Esophagus muscularis mucosa (tissue), 4 donors: ENCODE measurements around the gene ORC6. TPM values are rescaled to one million over a fixed set of nuclear protein-coding genes. Genes with fewer than 3 reads are reported as not detected.

ENCODE experiments used
- DNase-seq: peaks from one replicate; pipeline ENCODE4 v3.0.0-alpha.2; 2017; ENCODE audit errors: extremely low spot score
- H3K27ac ChIP-seq, 4 donors: fragments of 200-600 bp; sonication (generic); replicated peaks in 1 of 4; 1 replicate in 3 of 4; 2 replicates in 1 of 4; pipeline ENCODE4 v1.5.1; 2016 to 2019; ENCODE audit warnings: mild to moderate bottlenecking in 1 of 4
- H3K27me3 ChIP-seq, 4 donors: fragments of 200-600 bp; sonication (generic); one replicate each; pipeline versions ENCODE4 v1.5.1 to v1.6.0; 2016 to 2019
- H3K36me3 ChIP-seq, 4 donors: fragments of 200-600 bp; sonication (generic); one replicate each; pipeline ENCODE4 v1.5.1; 2016 to 2019
- H3K4me1 ChIP-seq, 4 donors: fragments of 200-600 bp; sonication (generic); one replicate each; pipeline ENCODE4 v1.5.1; 2016 to 2019
- H3K4me3 ChIP-seq, 4 donors: fragments of 200-600 bp; sonication (generic); 1 replicate in 2 of 4; 2 replicates in 2 of 4; pipeline ENCODE4 v1.5.1; 2016 to 2019; ENCODE audit warnings: mild to moderate bottlenecking in 4 of 4, moderate library complexity in 1 of 4
- H3K9me3 ChIP-seq, 4 donors: fragments of 200-600 bp; sonication (generic); 1 replicate in 3 of 4; 2 replicates in 1 of 4; pipeline ENCODE4 v1.5.1; 2016 to 2019
- CTCF ChIP-seq, 3 experiments: fragments of 200-600 bp in 2 of 3; fragments of 450-650 bp in 1 of 3; sonication (generic) in 2 of 3; IDR thresholded peaks; one replicate each; pipeline ENCODE4 v1.5.1; 2017 to 2019; ENCODE audit warnings: antibody characterized with exemption in 3 of 3, mild to moderate bottlenecking in 2 of 3, moderate library complexity in 1 of 3
- EP300 ChIP-seq: sonication (generic); formaldehyde crosslinking; IDR thresholded peaks from one replicate; pipeline ENCODE4 v1.6.1; 2017; ENCODE audit warnings: antibody characterized with exemption
- POLR2A ChIP-seq: fragments of 450-650 bp; IDR thresholded peaks from one replicate; pipeline ENCODE4 v1.6.1; 2017; ENCODE audit warnings: antibody characterized with exemption, moderate library complexity, mild to moderate bottlenecking, low read depth
- POLR2AphosphoS5 ChIP-seq, 2 donors: sonication (generic); formaldehyde crosslinking; IDR thresholded peaks; one replicate each; pipeline ENCODE4 v1.6.1; 2017; ENCODE audit warnings: antibody characterized with exemption in 2 of 2
- WGBS: methylation state at CpG from one replicate; pipeline ENCODE4 v1.1.5; 2018; 5-methylcytosine and 5-hydroxymethylcytosine counted together
- intact Hi-C: fragments of 100-400 bp; cut with DNase I; formaldehyde crosslinking; loops from one replicate; pipeline ENCODE4 v1.15.1; 2023
- total RNA-seq, 4 donors: library from RNA; depleted of rRNA; stranded (reverse); fragments of >200 nt; gene quantifications; one replicate each; pipeline versions ENCODE4 v1.1.0 to v1.2.1, GENCODE V29; 2016

The ORC6 gene
- total RNA-seq, 4 donors from 2014 or later: 0.32 to 0.99 (median 0.67) TPM

- TF ChIP-seq POLR2A (no peak), POLR2AphosphoS5 (IDR thresholded peaks at IDR 0.05) (no peak), CTCF (IDR thresholded peaks at IDR 0.05) (no peak), EP300 (no peak)
- H3K4me3 ChIP-seq: no peak overlapping the region
- no peaks in the 10 kb centered on the region for H3K36me3 ChIP-seq
- peaks cover 0 to 17% (median 0%) of the 10 kb centered on the region in 4 donors for H3K27me3 ChIP-seq
- H3K9me3 ChIP-seq: no peaks in the 10 kb centered on the region
- no peak for DNase-seq
- peaks cover 0 to 10% (median 7%) of the 10 kb centered on the region in 4 donors for H3K4me1 ChIP-seq
- 87% methylated on average over 9 of the region's 15 CpGs for WGBS
- intact Hi-C loops: no loop called here
- H3K27ac ChIP-seq: no peak overlapping the region
Measured at GRCh38 chr16:46746821-46747776, 57.6 kb downstream of the ORC6 start.

Other genes with a start within 250 kb of the ORC6 start
- under 1 TPM; 0.13 to 0.83 (median 0.35) TPM for gene SHCBP1, start 68.3 kb upstream of the ORC6 start, total RNA-seq
- gene VPS35, start 481 bp upstream of the ORC6 start, total RNA-seq: 100 to 1,000 TPM in 1 of 4 donors, 10 to 100 TPM in 3; 58.7 to 100 (median 67.3) TPM
- gene MYLK3, start 58.7 kb downstream of the ORC6 start, total RNA-seq: 1 to 10 TPM in 1 of 4 donors, under 1 TPM in 3; 0.33 to 1.2 (median 0.57) TPM
- 10 to 100 TPM in 1 of 4 donors, 1 to 10 TPM in 3; 7.0 to 11.2 (median 8.6) TPM for gene C16orf87, start 141.5 kb downstream of the ORC6 start, total RNA-seq
- gene GPT2, start 194.7 kb downstream of the ORC6 start, total RNA-seq: 1 to 10 TPM; 2.5 to 5.7 (median 3.6) TPM